ENCODE data around the gene ZXDC.
A peak's percentile ranks its signal among the peaks of the same experiment; 100 is the strongest.

The ZXDC gene, protein sequence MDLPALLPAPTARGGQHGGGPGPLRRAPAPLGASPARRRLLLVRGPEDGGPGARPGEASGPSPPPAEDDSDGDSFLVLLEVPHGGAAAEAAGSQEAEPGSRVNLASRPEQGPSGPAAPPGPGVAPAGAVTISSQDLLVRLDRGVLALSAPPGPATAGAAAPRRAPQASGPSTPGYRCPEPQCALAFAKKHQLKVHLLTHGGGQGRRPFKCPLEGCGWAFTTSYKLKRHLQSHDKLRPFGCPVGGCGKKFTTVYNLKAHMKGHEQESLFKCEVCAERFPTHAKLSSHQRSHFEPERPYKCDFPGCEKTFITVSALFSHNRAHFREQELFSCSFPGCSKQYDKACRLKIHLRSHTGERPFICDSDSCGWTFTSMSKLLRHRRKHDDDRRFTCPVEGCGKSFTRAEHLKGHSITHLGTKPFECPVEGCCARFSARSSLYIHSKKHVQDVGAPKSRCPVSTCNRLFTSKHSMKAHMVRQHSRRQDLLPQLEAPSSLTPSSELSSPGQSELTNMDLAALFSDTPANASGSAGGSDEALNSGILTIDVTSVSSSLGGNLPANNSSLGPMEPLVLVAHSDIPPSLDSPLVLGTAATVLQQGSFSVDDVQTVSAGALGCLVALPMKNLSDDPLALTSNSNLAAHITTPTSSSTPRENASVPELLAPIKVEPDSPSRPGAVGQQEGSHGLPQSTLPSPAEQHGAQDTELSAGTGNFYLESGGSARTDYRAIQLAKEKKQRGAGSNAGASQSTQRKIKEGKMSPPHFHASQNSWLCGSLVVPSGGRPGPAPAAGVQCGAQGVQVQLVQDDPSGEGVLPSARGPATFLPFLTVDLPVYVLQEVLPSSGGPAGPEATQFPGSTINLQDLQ

GRCh38 chr3:126475413-126476114, at the start of gene ZXDC:
Gene ZXDC, minus strand, starts transcription at chr3:126475891. Its CDS starts 26 bp downstream, at chr3:126475865.
- peak within 1 kb of the TSS; percentile 36 for H3K9ac ChIP-seq (ENCODE audit: low read length)
- H3K9me3 ChIP-seq (ENCODE audit: control insufficient read depth, low read depth, low read length) = no peaks in the 10 kb centered on the region
- H3K27ac ChIP-seq (ENCODE audit: low read length) = no peak within 1 kb of the TSS
- H3K4me3 ChIP-seq (ENCODE audit: low read length) = peak within 1 kb of the TSS; percentile 69
- peaks cover 11% of the 10 kb centered on the region for H3K36me3 ChIP-seq (ENCODE audit: control insufficient read depth, low read depth, low read length)
- H3K27me3 ChIP-seq (ENCODE audit: control insufficient read depth, insufficient read depth, low read length) = no peaks in the 10 kb centered on the region
- peaks cover 20% of the 10 kb centered on the region for H3K4me1 ChIP-seq (ENCODE audit: control insufficient read depth, low read depth, low read length)

DNA sequence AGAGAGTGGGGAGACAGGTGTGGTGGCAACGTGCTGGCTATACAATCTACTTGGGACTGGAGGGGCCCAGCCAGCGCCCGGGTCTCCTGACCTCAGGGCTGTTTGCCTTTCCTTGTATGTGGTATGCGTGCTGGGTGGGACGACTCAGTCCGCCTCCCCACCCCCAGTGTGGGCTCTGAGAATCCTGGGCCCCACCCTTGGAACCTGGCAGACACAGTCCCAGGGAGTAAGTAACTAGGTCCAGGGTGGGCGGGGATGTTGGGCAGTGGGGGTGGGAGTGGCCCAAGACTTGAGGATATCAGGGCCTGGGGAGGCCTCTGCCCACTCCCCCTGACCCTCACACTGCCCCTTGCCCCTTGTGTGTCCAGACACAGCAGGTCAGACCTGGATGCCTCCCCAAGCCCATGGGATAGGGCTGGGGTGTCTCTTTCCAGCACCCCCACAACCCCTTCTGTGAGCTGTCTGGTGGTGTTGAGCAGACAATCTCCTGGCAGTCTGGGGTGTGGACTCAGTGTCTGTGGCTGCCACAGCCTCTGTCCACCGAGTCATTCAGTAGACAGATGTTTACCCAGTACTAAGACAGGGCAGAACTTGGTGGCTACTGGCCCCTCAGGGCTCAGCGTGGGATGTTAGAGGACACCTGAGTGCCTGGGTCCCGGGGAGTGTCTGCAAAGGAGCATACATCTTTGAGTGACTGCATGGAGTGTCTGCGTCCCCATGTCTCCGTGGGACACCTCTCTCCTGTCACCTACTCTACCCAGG, 49.6 kb upstream of the ZXDC start:
- Histone ChIP-seq H3K4me1 (ENCODE audit: control insufficient read depth, low read depth, low read length) (no peaks in the 10 kb centered on the region), H3K27me3 (ENCODE audit: control insufficient read depth, insufficient read depth, low read length) (peaks cover 21% of the 10 kb centered on the region), H3K9me3 (ENCODE audit: control insufficient read depth, low read depth, low read length) (no peaks in the 10 kb centered on the region), H3K27ac (ENCODE audit: low read length) (no peak overlapping the region), H3K4me3 (ENCODE audit: low read length) (no peak overlapping the region), H3K9ac (ENCODE audit: low read length) (no peak overlapping the region), H3K36me3 (ENCODE audit: control insufficient read depth, low read depth, low read length) (no peaks in the 10 kb centered on the region)

GRCh38 chr3:126524429-126524988, 48.8 kb upstream of the ZXDC start:
- H3K9me3 ChIP-seq (ENCODE audit: control insufficient read depth, low read depth, low read length) = no peaks in the 10 kb centered on the region
- no peaks in the 10 kb centered on the region for H3K36me3 ChIP-seq (ENCODE audit: control insufficient read depth, low read depth, low read length)
- H3K4me1 ChIP-seq (ENCODE audit: control insufficient read depth, low read depth, low read length) = no peaks in the 10 kb centered on the region
- H3K27me3 ChIP-seq (ENCODE audit: control insufficient read depth, insufficient read depth, low read length) = peaks cover 21% of the 10 kb centered on the region
- H3K27ac ChIP-seq (ENCODE audit: low read length) = no peak overlapping the region
- peak overlapping the region; percentile 22 for H3K9ac ChIP-seq (ENCODE audit: low read length)
- H3K4me3 ChIP-seq (ENCODE audit: low read length) = peak overlapping the region; percentile 64

DNA sequence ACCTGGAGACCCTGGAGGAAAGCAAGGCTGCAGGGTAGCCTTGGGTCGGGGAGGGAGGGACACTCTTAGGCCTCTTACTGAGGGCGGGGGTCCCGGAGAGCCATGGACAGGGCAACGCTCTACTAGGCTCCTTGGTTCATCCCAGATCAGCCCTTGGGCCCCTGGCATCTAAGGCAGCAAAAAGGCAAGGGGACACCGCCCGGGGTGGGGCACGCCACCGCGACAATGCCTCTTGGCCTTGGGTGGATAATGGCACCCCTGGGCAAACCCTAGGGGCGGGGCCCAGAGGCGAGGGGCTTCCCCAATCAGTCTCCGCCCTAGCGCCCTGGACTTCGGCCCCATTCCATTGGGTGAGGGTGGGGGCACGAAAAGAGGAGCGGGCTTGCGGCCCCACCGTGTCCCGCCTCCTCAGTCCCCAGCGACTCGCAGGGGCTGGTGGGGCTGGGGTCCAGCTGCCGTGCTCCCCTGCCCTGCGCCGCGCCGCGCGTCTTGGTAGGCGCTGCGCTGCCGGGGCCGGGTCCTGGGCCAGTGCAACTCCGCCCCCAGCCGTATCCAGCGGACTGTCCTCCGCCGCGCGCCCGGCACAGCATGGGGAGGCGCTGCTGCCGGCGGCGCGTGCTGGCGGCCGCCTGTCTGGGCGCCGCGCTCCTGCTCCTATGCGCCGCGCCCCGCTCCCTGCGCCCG, 48.2 kb upstream of the ZXDC start, which contains the start of gene CHST13:
TSS of gene CHST13 (plus strand) at position 411 of the 684 bp plus-strand sequence. CDS start at position 589, 178 bp downstream.
- Histone ChIP-seq H3K9me3 (ENCODE audit: control insufficient read depth, low read depth, low read length) (no peaks in the 10 kb centered on the region), H3K27ac (ENCODE audit: low read length) (no peak within 1 kb of the TSS), H3K27me3 (ENCODE audit: control insufficient read depth, insufficient read depth, low read length) (peaks cover 21% of the 10 kb centered on the region), H3K4me1 (ENCODE audit: control insufficient read depth, low read depth, low read length) (no peaks in the 10 kb centered on the region), H3K4me3 (ENCODE audit: low read length) (peak within 1 kb of the TSS; percentile 64), H3K36me3 (ENCODE audit: control insufficient read depth, low read depth, low read length) (no peaks in the 10 kb centered on the region), H3K9ac (ENCODE audit: low read length) (peak within 1 kb of the TSS; percentile 22)

- Histone ChIP-seq H3K27me3 (ENCODE audit: control insufficient read depth, insufficient read depth, low read length) (peaks cover 21% of the 10 kb centered on the region), H3K9ac (ENCODE audit: low read length) (no peak overlapping the region), H3K9me3 (ENCODE audit: control insufficient read depth, low read depth, low read length) (no peaks in the 10 kb centered on the region), H3K4me3 (ENCODE audit: low read length) (no peak overlapping the region), H3K4me1 (ENCODE audit: control insufficient read depth, low read depth, low read length) (no peaks in the 10 kb centered on the region), H3K36me3 (ENCODE audit: control insufficient read depth, low read depth, low read length) (no peaks in the 10 kb centered on the region), H3K27ac (ENCODE audit: low read length) (no peak overlapping the region)
Measured at GRCh38 chr3:126522363-126522788, 46.7 kb upstream of the ZXDC start.

GRCh38 chr3:126521122-126521891, 45.6 kb upstream of the ZXDC start:
- H3K27ac ChIP-seq (ENCODE audit: low read length) = no peak overlapping the region
- H3K4me1 ChIP-seq (ENCODE audit: control insufficient read depth, low read depth, low read length) = no peaks in the 10 kb centered on the region
- no peaks in the 10 kb centered on the region for H3K36me3 ChIP-seq (ENCODE audit: control insufficient read depth, low read depth, low read length)
- H3K4me3 ChIP-seq (ENCODE audit: low read length) = no peak overlapping the region
- peaks cover 21% of the 10 kb centered on the region for H3K27me3 ChIP-seq (ENCODE audit: control insufficient read depth, insufficient read depth, low read length)
- no peak overlapping the region for H3K9ac ChIP-seq (ENCODE audit: low read length)
- H3K9me3 ChIP-seq (ENCODE audit: control insufficient read depth, low read depth, low read length) = no peaks in the 10 kb centered on the region

- Histone ChIP-seq H3K4me3 (ENCODE audit: low read length) (no peak overlapping the region), H3K36me3 (ENCODE audit: control insufficient read depth, low read depth, low read length) (no peaks in the 10 kb centered on the region), H3K9me3 (ENCODE audit: control insufficient read depth, low read depth, low read length) (no peaks in the 10 kb centered on the region), H3K27me3 (ENCODE audit: control insufficient read depth, insufficient read depth, low read length) (peaks cover 19% of the 10 kb centered on the region), H3K9ac (ENCODE audit: low read length) (no peak overlapping the region), H3K27ac (ENCODE audit: low read length) (no peak overlapping the region), H3K4me1 (ENCODE audit: control insufficient read depth, low read depth, low read length) (no peaks in the 10 kb centered on the region)
Measured at GRCh38 chr3:126519506-126520455, 44.1 kb upstream of the ZXDC start.

GRCh38 chr3:126518779-126519177, 43.1 kb upstream of the ZXDC start:
- no peak overlapping the region for H3K27ac ChIP-seq (ENCODE audit: low read length)
- H3K9ac ChIP-seq (ENCODE audit: low read length) = no peak overlapping the region
- no peaks in the 10 kb centered on the region for H3K9me3 ChIP-seq (ENCODE audit: control insufficient read depth, low read depth, low read length)
- H3K4me3 ChIP-seq (ENCODE audit: low read length) = no peak overlapping the region
- H3K27me3 ChIP-seq (ENCODE audit: control insufficient read depth, insufficient read depth, low read length) = peaks cover 15% of the 10 kb centered on the region
- H3K4me1 ChIP-seq (ENCODE audit: control insufficient read depth, low read depth, low read length) = no peaks in the 10 kb centered on the region
- H3K36me3 ChIP-seq (ENCODE audit: control insufficient read depth, low read depth, low read length) = no peaks in the 10 kb centered on the region

All from iPS-18a (cell line).